ENCODE results near the gene IMPA2. TPM values are rescaled to one million over a fixed set of nuclear protein-coding genes. Genes with fewer than 3 reads are reported as not detected.

The IMPA2 gene
- total RNA-seq, 1 donor from 2014 or later, result 10.9 TPM

- Mint-ChIP-seq H3K4me3 (ENCODE audit: unreplicated experiment) (no peak overlapping the region), H3K4me1 (ENCODE audit: low read depth) (peaks cover 28% of the 10 kb centered on the region), H3K27ac (ENCODE audit: unreplicated experiment) (no peak overlapping the region), H3K27me3 (ENCODE audit: low read depth) (no peaks in the 10 kb centered on the region), H3K36me3 (ENCODE audit: low read depth) (no peaks in the 10 kb centered on the region), H3K9me3 (ENCODE audit: low read depth) (no peaks in the 10 kb centered on the region)
- TF ChIP-seq CTCF (IDR thresholded peaks at IDR 0.05), result no peak
- DNase-seq (ENCODE audit: low spot score), result no peak
Observed at GRCh38 chr18:11984091-11984490, 2.8 kb downstream of the IMPA2 start.

- Mint-ChIP-seq H3K4me1 (ENCODE audit: low read depth) (peaks cover 19% of the 10 kb centered on the region), H3K27ac (ENCODE audit: unreplicated experiment) (no peak overlapping the region)
Observed at GRCh38 chr18:11985586-11985985, 4.3 kb downstream of the IMPA2 start.

GRCh38 chr18:11986061-11986460 is 4.8 kb downstream of the IMPA2 start:
- no peak overlapping the region for H3K4me3 Mint-ChIP-seq (ENCODE audit: unreplicated experiment)
- no peaks in the 10 kb centered on the region for H3K27me3 Mint-ChIP-seq (ENCODE audit: low read depth)
- no peak overlapping the region for H3K27ac Mint-ChIP-seq (ENCODE audit: unreplicated experiment)
- DNase-seq (ENCODE audit: low spot score), result no peak
- H3K4me1 Mint-ChIP-seq (ENCODE audit: low read depth), result peaks cover 19% of the 10 kb centered on the region
- H3K9me3 Mint-ChIP-seq (ENCODE audit: low read depth), result no peaks in the 10 kb centered on the region
- TF ChIP-seq CTCF (IDR thresholded peaks at IDR 0.05), result no peak
- H3K36me3 Mint-ChIP-seq (ENCODE audit: low read depth), result no peaks in the 10 kb centered on the region

More at GRCh38 chr18:11985586-11985985, 4.3 kb downstream of the IMPA2 start:
- Mint-ChIP-seq H3K36me3 (ENCODE audit: low read depth) (no peaks in the 10 kb centered on the region), H3K27me3 (ENCODE audit: low read depth) (no peaks in the 10 kb centered on the region), H3K4me3 (ENCODE audit: unreplicated experiment) (no peak overlapping the region), H3K9me3 (ENCODE audit: low read depth) (no peaks in the 10 kb centered on the region)
- no peak for DNase-seq (ENCODE audit: low spot score)
- TF ChIP-seq CTCF (IDR thresholded peaks at IDR 0.05), result no peak

GRCh38 chr18:11987527-11987926 is 6.2 kb downstream of the IMPA2 start:
- Mint-ChIP-seq H3K36me3 (ENCODE audit: low read depth) (no peaks in the 10 kb centered on the region), H3K4me1 (ENCODE audit: low read depth) (peaks cover 12% of the 10 kb centered on the region), H3K4me3 (ENCODE audit: unreplicated experiment) (no peak overlapping the region), H3K27ac (ENCODE audit: unreplicated experiment) (no peak overlapping the region), H3K27me3 (ENCODE audit: low read depth) (no peaks in the 10 kb centered on the region), H3K9me3 (ENCODE audit: low read depth) (no peaks in the 10 kb centered on the region)
- DNase-seq (ENCODE audit: low spot score), result no peak
- no peak for TF ChIP-seq CTCF (IDR thresholded peaks at IDR 0.05)

- Mint-ChIP-seq H3K27ac (ENCODE audit: unreplicated experiment) (no peak overlapping the region), H3K9me3 (ENCODE audit: low read depth) (no peaks in the 10 kb centered on the region), H3K4me1 (ENCODE audit: low read depth) (peaks cover 9% of the 10 kb centered on the region), H3K4me3 (ENCODE audit: unreplicated experiment) (no peak overlapping the region), H3K27me3 (ENCODE audit: low read depth) (no peaks in the 10 kb centered on the region), H3K36me3 (ENCODE audit: low read depth) (no peaks in the 10 kb centered on the region)
- TF ChIP-seq CTCF (IDR thresholded peaks at IDR 0.05), result no peak
- DNase-seq (ENCODE audit: low spot score), result no peak
Observed at GRCh38 chr18:11989174-11989573, 7.9 kb downstream of the IMPA2 start.

Data from chondrocyte (in vitro differentiated cells).